Endothelial cell of umbilical vein (primary cell): Measurements from ENCODE around the gene ZFPM1. TPM values are rescaled to one million over a fixed set of nuclear protein-coding genes. Genes with fewer than 3 reads are reported as not detected.

Experiments used
- BruUV-seq: library from RNA; stranded (reverse); fragments of 400-500 nt; replicated peaks from 2 replicates; lab custom pipeline; 2021; lab: Mats Ljungman, UMichigan
- CTCF ChIA-PET: fragments of 300-600, 350-600 bp; sonication (Branson Sonifier 250); formaldehyde crosslinking; loops from one replicate; lab custom pipeline; 2021; ENCODE audit warnings: antibody characterized with exemption, inconsistent platforms; lab: Charles Lee
- POLR2A ChIA-PET: fragments of 300-600, 350-600 bp; sonication (Branson Sonifier 250); formaldehyde crosslinking; loops from one replicate; lab custom pipeline; 2021; ENCODE audit warnings: antibody characterized with exemption, inconsistent platforms; lab: Charles Lee
- DNase-seq: peaks from one replicate; pipeline ENCODE4 v3.0.0-alpha.2; 2011; ENCODE audit warnings: low read depth, low spot score
- FAIRE-seq: peaks from 2 replicates; lab custom pipeline; 2011; peaks lifted over from hg19 to GRCh38; lab: Jason Lieb, UNC
- H2AFZ ChIP-seq: 2 replicates; pipeline ENCODE4 v1.6.0; 2012; ENCODE audit warnings: low read depth, low read length, control low read depth, inconsistent platforms
- H3K27ac ChIP-seq: 2 replicates; pipeline ENCODE4 v1.5.1; 2011; ENCODE audit warnings: low read depth, mild to moderate bottlenecking, control low read depth, low read length, moderate library complexity; ENCODE audit not compliant: insufficient read depth
- H3K27me3 ChIP-seq, 2 experiments: 2 replicates each; pipeline versions ENCODE4 v1.6.0 to v1.6.1; 2011; ENCODE audit warnings: low read length in 2 of 2, mixed read lengths in 1 of 2; ENCODE audit not compliant: control insufficient read depth in 2 of 2, insufficient read depth in 2 of 2
- H3K36me3 ChIP-seq, 2 experiments: 2 replicates in 1 of 2; 3 replicates in 1 of 2; pipeline ENCODE4 v1.5.1; 2011; ENCODE audit warnings: low read length in 2 of 2, mild to moderate bottlenecking in 1 of 2, moderate library complexity in 1 of 2; ENCODE audit not compliant: control insufficient read depth in 2 of 2, insufficient read depth in 2 of 2; ENCODE audit errors: extremely low read depth in 1 of 2
- H3K4me1 ChIP-seq: 3 replicates; pipeline ENCODE4 v1.5.1; 2011; ENCODE audit warnings: mild to moderate bottlenecking, low read length; ENCODE audit not compliant: control insufficient read depth, insufficient read depth; ENCODE audit errors: extremely low read depth
- H3K4me2 ChIP-seq: 2 replicates; pipeline ENCODE4 v1.6.1; 2011; ENCODE audit warnings: low read length, control low read depth, mixed read lengths; ENCODE audit not compliant: insufficient read depth
- H3K4me3 ChIP-seq, 3 experiments: fragments of 200-600 bp in 1 of 3; sonication (generic), shearing (Covaris generic) in 1 of 3; replicated peaks in 1 of 3; 2 replicates each; pipeline ENCODE4 v1.5.1; 2011 to 2016; ENCODE audit warnings: control low read depth in 3 of 3, low read length in 3 of 3, mild to moderate bottlenecking in 2 of 3, inconsistent platforms in 1 of 3, low read depth in 1 of 3, moderate library complexity in 1 of 3; ENCODE audit not compliant: insufficient read depth in 1 of 3
- H3K79me2 ChIP-seq: 2 replicates; pipeline ENCODE4 v1.6.0; 2012; ENCODE audit warnings: low read length, inconsistent platforms; ENCODE audit not compliant: control insufficient read depth, insufficient read depth
- H3K9ac ChIP-seq: replicated peaks from 2 replicates; pipeline ENCODE3; 2011; ENCODE audit warnings: low read length, control low read depth; ENCODE audit not compliant: insufficient read depth; ENCODE audit errors: extremely low read depth
- H3K9me1 ChIP-seq: replicated peaks from 3 replicates; pipeline ENCODE4 v1.6.0; 2011; ENCODE audit warnings: mild to moderate bottlenecking, low read length; ENCODE audit not compliant: control insufficient read depth, insufficient read depth; ENCODE audit errors: extremely low read depth
- H3K9me3 ChIP-seq: replicated peaks from 2 replicates; pipeline ENCODE4 v1.5.1; 2012; ENCODE audit warnings: low read length, inconsistent platforms; ENCODE audit not compliant: control insufficient read depth, insufficient read depth
- H4K20me1 ChIP-seq: replicated peaks from 2 replicates; pipeline ENCODE3; 2011; ENCODE audit warnings: mild to moderate bottlenecking, low read length; ENCODE audit not compliant: control insufficient read depth, insufficient read depth; ENCODE audit errors: extremely low read depth
- CTCF ChIP-seq, 2 donors: IDR thresholded peaks; 1 replicate in 1 of 2; 2 replicates in 1 of 2; pipeline ENCODE4 v1.5.1; 2011; ENCODE audit warnings: low read length in 2 of 2, mild to moderate bottlenecking in 2 of 2, moderate library complexity in 2 of 2, control low read depth in 1 of 2, inconsistent platforms in 1 of 2, low read depth in 1 of 2; ENCODE audit not compliant: insufficient read depth in 1 of 2; ENCODE audit errors: extremely low read depth in 1 of 2
- EZH2 ChIP-seq: IDR thresholded peaks from 2 replicates; pipeline ENCODE4 v1.6.1; 2012; ENCODE audit warnings: borderline replicate concordance, low read depth, mild to moderate bottlenecking, moderate library complexity, low read length, inconsistent platforms; ENCODE audit not compliant: severe bottlenecking
- FOS ChIP-seq: IDR thresholded peaks from 2 replicates; pipeline ENCODE4 v1.6.1; 2011; ENCODE audit warnings: mild to moderate bottlenecking, low read length, moderate library complexity, borderline replicate concordance; ENCODE audit not compliant: insufficient read depth
- GATA2 ChIP-seq: IDR thresholded peaks from 2 replicates; pipeline ENCODE4 v1.7.0; 2011; ENCODE audit warnings: low read depth, mild to moderate bottlenecking, moderate library complexity, mixed read lengths, low read length; ENCODE audit not compliant: insufficient read length, insufficient read depth
- JUN ChIP-seq: IDR thresholded peaks from 2 replicates; pipeline ENCODE4 v1.6.1; 2011; ENCODE audit warnings: borderline replicate concordance, low read depth; ENCODE audit not compliant: insufficient read length, insufficient read depth
- MAX ChIP-seq: IDR thresholded peaks from 2 replicates; pipeline ENCODE4 v1.6.1; 2011; ENCODE audit not compliant: insufficient read depth, insufficient read length
- MYC ChIP-seq: IDR thresholded peaks from one replicate; pipeline ENCODE4 v1.6.1; 2011; ENCODE audit warnings: mild to moderate bottlenecking, low read depth, low read length
- POLR2A ChIP-seq: IDR thresholded peaks from 2 replicates; pipeline ENCODE4 v1.6.1; 2012; ENCODE audit warnings: low read depth, mild to moderate bottlenecking, control low read depth, low read length
- POLR2AphosphoS5 ChIP-seq: IDR thresholded peaks from 2 replicates; pipeline ENCODE4 v1.6.1; 2012; ENCODE audit warnings: low read depth, mild to moderate bottlenecking, control low read depth, low read length, moderate library complexity; ENCODE audit not compliant: insufficient read depth
- dilution Hi-C: fragments of 300-500 bp; cut with MboI; formaldehyde crosslinking; loops from one replicate; pipeline ENCODE4 v1.15.0; 2019; ENCODE audit warnings: low sequenced_read_pairs; ENCODE audit not compliant: extremely low pct_ligation_motif_present
- intact Hi-C: fragments of 100-400 bp; cut with micrococcal nuclease; formaldehyde crosslinking; loops from one replicate; pipeline ENCODE4 v1.10.0; 2022
- polyA plus RNA-seq, 4 experiments: library from polyadenylated mRNA; depleted of rRNA in 3 of 4; stranded (reverse) in 3 of 4; unstranded in 1 of 4; fragments of >200 nt; gene quantifications; 2 replicates each; pipeline versions ENCODE4 v1.2.1 to v1.2.3, GENCODE V29; 2011 to 2012; ENCODE audit warnings: missing spikeins in 1 of 4
- total RNA-seq: library from RNA; stranded (reverse); gene quantifications from 2 replicates; pipeline ENCODE4 v1.2.3, GENCODE V29; 2021

Gene ZFPM1
- total and polyA plus RNA-seq, 2 donors (not counting 3 experiments of a cell fraction or from before 2014, with no cell fraction given) = 0.37 to 7.5 TPM

GRCh38 chr16:88427376-88427775 lies 25.7 kb upstream of the ZFPM1 start:
- TF ChIP-seq JUN = no peak
- no peaks in the 10 kb centered on the region for H4K20me1 ChIP-seq

GRCh38 chr16:88428156-88428555 lies 24.9 kb upstream of the ZFPM1 start:
- H3K4me2 ChIP-seq = no peak overlapping the region
- no peak overlapping the region for H3K4me3 ChIP-seq
- H3K9me1 ChIP-seq = no peaks in the 10 kb centered on the region
- H3K9ac ChIP-seq = no peak overlapping the region
- H4K20me1 ChIP-seq = no peaks in the 10 kb centered on the region
- peaks cover 13% of the 10 kb centered on the region for H3K4me1 ChIP-seq
- no peaks in the 10 kb centered on the region for H3K9me3 ChIP-seq
- intact Hi-C loops (no loop called here), dilution Hi-C loops (no loop called here)
- H3K79me2 ChIP-seq = peaks cover 7% of the 10 kb centered on the region
- H3K36me3 ChIP-seq = no peaks in the 10 kb centered on the region
- no peak for FAIRE-seq
- TF ChIP-seq FOS (no peak), EZH2 (no peak), POLR2A (no peak), CTCF (IDR thresholded peaks at IDR 0.05; ENCODE audit: extremely low read depth in 1 of 2, insufficient read depth in 1 of 2, low read depth in 1 of 2, low read length in 2 of 2) (no peak), JUN (no peak), GATA2 (no peak), POLR2AphosphoS5 (no peak), MAX (no peak), MYC (no peak)
- ChIA-PET CTCF (interaction anchor here (0.9 to 2.0 kb wide), 5 partner anchors 10 to 444 kb away, joined by 3 to 14 read pairs (median 3); partner anchors contain the start of gene ZNF469), POLR2A (interaction anchor here (0.9 kb wide), 1 partner anchor 477 kb away, joined by 3 read pairs; the partner anchor contains the start of gene BANP)
- H3K27ac ChIP-seq = no peak overlapping the region
- BruUV-seq = no TSS peak
- no peak overlapping the region for H2AFZ ChIP-seq
- H3K27me3 ChIP-seq = no peaks in the 10 kb centered on the region
- no peak for DNase-seq

More at GRCh38 chr16:88427376-88427775, 25.7 kb upstream of the ZFPM1 start:
- Histone ChIP-seq H3K4me2 (no peak overlapping the region), H3K9ac (no peak overlapping the region), H3K79me2 (peaks cover 7% of the 10 kb centered on the region), H3K4me1 (peaks cover 13% of the 10 kb centered on the region), H3K4me3 (no peak overlapping the region), H3K27ac (no peak overlapping the region), H3K27me3 (no peaks in the 10 kb centered on the region), H2AFZ (no peak overlapping the region), H3K9me1 (no peaks in the 10 kb centered on the region), H3K36me3 (no peaks in the 10 kb centered on the region), H3K9me3 (no peaks in the 10 kb centered on the region)
- BruUV-seq = no TSS peak
- dilution Hi-C loops = no loop called here
- intact Hi-C loops = no loop called here
- ChIA-PET CTCF (interaction anchor here (1.1 to 2.0 kb wide), 3 partner anchors 11 to 44 kb away, joined by 3 to 14 read pairs (median 6); partner anchors contain the start of gene ZNF469), POLR2A (interaction anchor here (0.9 kb wide), 1 partner anchor 476 kb away, joined by 3 read pairs; the partner anchor contains the start of gene BANP)
- no peak for DNase-seq
- no peak for FAIRE-seq
